A673 (cell line): ENCODE measurements around the gene POU3F1.

Experiments used
- CTCF ChIP-seq: fragments of 300-800, 200-600 bp; sonication (generic); conservative IDR thresholded peaks from 2 replicates; pipeline ENCODE4 v1.5.1; 2017; ENCODE audit warnings: low read depth, mild to moderate bottlenecking, antibody characterized with exemption, low read length, moderate library complexity, mixed read lengths
- EZH2 ChIP-seq: fragments of 200-600 bp; sonication (generic); IDR thresholded peaks from 2 replicates; pipeline ENCODE4 v1.6.1; 2017; ENCODE audit warnings: borderline replicate concordance, low read depth, mild to moderate bottlenecking, mixed read lengths, antibody characterized with exemption, low read length; ENCODE audit not compliant: poor library complexity, severe bottlenecking

GRCh38 chr1:38084113-38084512 is 37.5 kb upstream of the POU3F1 start:
- TF ChIP-seq CTCF = no peak
- no peak for TF ChIP-seq EZH2
